ENCODE measurements around the gene SPATA21. TPM values are rescaled to one million over a fixed set of nuclear protein-coding genes. Genes with fewer than 3 reads are reported as not detected.

The SPATA21 gene
- total and polyA plus RNA-seq, 10 of the 15 experiments (the other 5 are each of a cell fraction or from before 2014, with no cell fraction given) = 0.05 to 1.1 (median 0.24) TPM; not detected in 1

DNA sequence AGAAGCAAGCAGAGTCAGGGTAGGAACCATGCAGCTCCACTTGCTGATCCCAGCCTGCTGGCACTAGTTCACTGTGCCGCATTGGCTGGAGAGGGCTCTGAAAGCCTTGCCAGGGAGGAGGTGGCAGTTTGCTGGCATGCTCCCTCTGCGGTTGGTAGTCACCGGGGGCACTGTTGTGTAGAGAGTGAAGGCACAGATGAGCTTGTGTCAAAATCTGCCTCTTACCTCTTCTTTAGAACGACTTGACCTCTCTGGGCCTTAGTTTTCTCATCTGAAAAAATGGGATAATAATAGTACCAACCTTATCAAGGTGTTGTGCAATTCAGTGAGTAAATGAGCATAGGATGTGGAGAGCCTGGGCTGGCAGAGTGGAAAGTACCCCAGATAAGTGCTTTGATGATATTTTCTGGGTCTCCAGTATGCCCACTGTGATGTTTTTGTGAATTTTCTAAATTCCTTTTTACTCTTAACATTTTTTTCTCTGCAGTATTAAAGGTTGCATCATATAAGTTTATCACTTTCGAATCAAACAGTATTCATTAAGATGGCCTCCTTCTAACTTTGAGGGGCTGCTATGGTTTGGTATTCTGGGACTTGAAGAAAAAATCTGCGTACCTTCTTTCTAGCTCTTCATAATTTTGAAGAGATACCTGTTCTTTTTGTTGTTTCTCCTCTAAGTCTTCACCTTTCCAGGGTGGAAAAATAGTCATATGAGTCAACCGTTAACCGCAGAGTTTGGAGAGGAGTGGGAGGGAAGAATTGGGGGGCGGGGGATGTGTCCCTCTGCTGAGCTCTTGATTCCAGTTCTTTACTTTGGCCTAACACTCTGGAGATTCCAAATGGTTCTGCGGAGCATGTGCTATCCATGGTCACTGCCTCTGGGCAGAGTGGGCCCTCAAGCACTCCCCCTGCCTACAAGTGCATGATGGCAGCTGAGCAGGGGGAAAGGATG lies 43.4 kb downstream of the SPATA21 start (continued):
- TF ChIP-seq, protein P1, sequence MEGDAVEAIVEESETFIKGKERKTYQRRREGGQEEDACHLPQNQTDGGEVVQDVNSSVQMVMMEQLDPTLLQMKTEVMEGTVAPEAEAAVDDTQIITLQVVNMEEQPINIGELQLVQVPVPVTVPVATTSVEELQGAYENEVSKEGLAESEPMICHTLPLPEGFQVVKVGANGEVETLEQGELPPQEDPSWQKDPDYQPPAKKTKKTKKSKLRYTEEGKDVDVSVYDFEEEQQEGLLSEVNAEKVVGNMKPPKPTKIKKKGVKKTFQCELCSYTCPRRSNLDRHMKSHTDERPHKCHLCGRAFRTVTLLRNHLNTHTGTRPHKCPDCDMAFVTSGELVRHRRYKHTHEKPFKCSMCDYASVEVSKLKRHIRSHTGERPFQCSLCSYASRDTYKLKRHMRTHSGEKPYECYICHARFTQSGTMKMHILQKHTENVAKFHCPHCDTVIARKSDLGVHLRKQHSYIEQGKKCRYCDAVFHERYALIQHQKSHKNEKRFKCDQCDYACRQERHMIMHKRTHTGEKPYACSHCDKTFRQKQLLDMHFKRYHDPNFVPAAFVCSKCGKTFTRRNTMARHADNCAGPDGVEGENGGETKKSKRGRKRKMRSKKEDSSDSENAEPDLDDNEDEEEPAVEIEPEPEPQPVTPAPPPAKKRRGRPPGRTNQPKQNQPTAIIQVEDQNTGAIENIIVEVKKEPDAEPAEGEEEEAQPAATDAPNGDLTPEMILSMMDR (IDR thresholded peaks at IDR 0.05 in 2 of 3, conservative IDR thresholded peaks at IDR 0.05 in 1 of 3; ENCODE audit: control insufficient read depth in 2 of 3, extremely low read depth in 1 of 3, insufficient read depth in 1 of 3, low read depth in 3 of 3, low read length in 3 of 3) = no peak
- no peak for TF ChIP-seq SIX5 (IDR thresholded peaks at IDR 0.05; ENCODE audit: low read depth, low read length, severe bottlenecking)
- TF ChIP-seq, protein P2, sequence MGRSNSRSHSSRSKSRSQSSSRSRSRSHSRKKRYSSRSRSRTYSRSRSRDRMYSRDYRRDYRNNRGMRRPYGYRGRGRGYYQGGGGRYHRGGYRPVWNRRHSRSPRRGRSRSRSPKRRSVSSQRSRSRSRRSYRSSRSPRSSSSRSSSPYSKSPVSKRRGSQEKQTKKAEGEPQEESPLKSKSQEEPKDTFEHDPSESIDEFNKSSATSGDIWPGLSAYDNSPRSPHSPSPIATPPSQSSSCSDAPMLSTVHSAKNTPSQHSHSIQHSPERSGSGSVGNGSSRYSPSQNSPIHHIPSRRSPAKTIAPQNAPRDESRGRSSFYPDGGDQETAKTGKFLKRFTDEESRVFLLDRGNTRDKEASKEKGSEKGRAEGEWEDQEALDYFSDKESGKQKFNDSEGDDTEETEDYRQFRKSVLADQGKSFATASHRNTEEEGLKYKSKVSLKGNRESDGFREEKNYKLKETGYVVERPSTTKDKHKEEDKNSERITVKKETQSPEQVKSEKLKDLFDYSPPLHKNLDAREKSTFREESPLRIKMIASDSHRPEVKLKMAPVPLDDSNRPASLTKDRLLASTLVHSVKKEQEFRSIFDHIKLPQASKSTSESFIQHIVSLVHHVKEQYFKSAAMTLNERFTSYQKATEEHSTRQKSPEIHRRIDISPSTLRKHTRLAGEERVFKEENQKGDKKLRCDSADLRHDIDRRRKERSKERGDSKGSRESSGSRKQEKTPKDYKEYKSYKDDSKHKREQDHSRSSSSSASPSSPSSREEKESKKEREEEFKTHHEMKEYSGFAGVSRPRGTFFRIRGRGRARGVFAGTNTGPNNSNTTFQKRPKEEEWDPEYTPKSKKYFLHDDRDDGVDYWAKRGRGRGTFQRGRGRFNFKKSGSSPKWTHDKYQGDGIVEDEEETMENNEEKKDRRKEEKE (IDR thresholded peaks at IDR 0.05) = no peak

All from GM12878 (cell line).